Upper lobe of right lung (tissue), 1 donor: ENCODE results near the gene DCLRE1B. TPM values are rescaled to one million over a fixed set of nuclear protein-coding genes. Genes with fewer than 3 reads are reported as not detected.

Source experiments
- ATAC-seq: fragments of 200-7000 bp; cut with Tn5 transposase; one replicate; pipeline ENCODE4 v1.9.1; 2020; ENCODE audit warnings: mild to moderate bottlenecking, moderate library complexity
- DNase-seq: peaks from one replicate; pipeline ENCODE4 v3.0.0-alpha.2; 2020
- H3K27ac ChIP-seq: fragments of 200-600 bp; one replicate; pipeline ENCODE4 v1.8.0; 2022
- H3K27me3 ChIP-seq: fragments of 200-600 bp; one replicate; pipeline ENCODE4 v1.8.0; 2022; ENCODE audit warnings: mild to moderate bottlenecking
- H3K36me3 ChIP-seq: fragments of 200-600 bp; one replicate; pipeline ENCODE4 v1.8.0; 2022
- H3K4me1 ChIP-seq: fragments of 200-600 bp; one replicate; pipeline ENCODE4 v1.8.0; 2022
- H3K4me3 ChIP-seq: fragments of 200-600 bp; one replicate; pipeline ENCODE4 v1.8.0; 2022; ENCODE audit warnings: mild to moderate bottlenecking
- H3K9me3 ChIP-seq: fragments of 200-600 bp; one replicate; pipeline ENCODE4 v1.8.0; 2022
- CTCF ChIP-seq: fragments of 200-600 bp; IDR thresholded peaks from one replicate; pipeline ENCODE4 v1.8.0; 2022; ENCODE audit warnings: antibody characterized with exemption
- intact Hi-C: fragments of 100-400 bp; cut with DNase I; formaldehyde crosslinking; loops from one replicate; pipeline ENCODE4 v1.11.0; 2022
- total RNA-seq: library from RNA; stranded (reverse); fragmentation: NEBNext Ultra II Directional; extraction: Animal tissue kit (Norgen Biotek cat#: 25700); gene quantifications from one replicate; pipeline ENCODE4 v1.2.1, GENCODE V29; 2021
- donor health status: DM: no; HTN: yes; CAD: no; lungs with severe emphysema.

The DCLRE1B gene
- total RNA-seq, 1 donor from 2014 or later, result 6.6 TPM

GRCh38 chr1:113951719-113952118 is 46.6 kb downstream of the DCLRE1B start:
- Histone ChIP-seq H3K27me3 (no peaks in the 10 kb centered on the region), H3K4me1 (peaks cover 38% of the 10 kb centered on the region), H3K4me3 (no peak overlapping the region), H3K27ac (no peak overlapping the region), H3K9me3 (no peaks in the 10 kb centered on the region), H3K36me3 (peaks cover 31% of the 10 kb centered on the region)
- ATAC-seq (no peak), DNase-seq (no peak)
- intact Hi-C loops, result no loop called here
- no peak for TF ChIP-seq CTCF

GRCh38 chr1:113957984-113958383 is 52.9 kb downstream of the DCLRE1B start:
- H3K9me3 ChIP-seq, result no peaks in the 10 kb centered on the region
- ATAC-seq, result no peak
- H3K27me3 ChIP-seq, result no peaks in the 10 kb centered on the region
- intact Hi-C loops, result no loop called here
- DNase-seq, result no peak
- H3K27ac ChIP-seq, result no peak overlapping the region
- peaks cover 1% of the 10 kb centered on the region for H3K4me1 ChIP-seq
- H3K4me3 ChIP-seq, result no peak overlapping the region
- H3K36me3 ChIP-seq, result peaks cover 79% of the 10 kb centered on the region
- TF ChIP-seq CTCF, result no peak

DNA sequence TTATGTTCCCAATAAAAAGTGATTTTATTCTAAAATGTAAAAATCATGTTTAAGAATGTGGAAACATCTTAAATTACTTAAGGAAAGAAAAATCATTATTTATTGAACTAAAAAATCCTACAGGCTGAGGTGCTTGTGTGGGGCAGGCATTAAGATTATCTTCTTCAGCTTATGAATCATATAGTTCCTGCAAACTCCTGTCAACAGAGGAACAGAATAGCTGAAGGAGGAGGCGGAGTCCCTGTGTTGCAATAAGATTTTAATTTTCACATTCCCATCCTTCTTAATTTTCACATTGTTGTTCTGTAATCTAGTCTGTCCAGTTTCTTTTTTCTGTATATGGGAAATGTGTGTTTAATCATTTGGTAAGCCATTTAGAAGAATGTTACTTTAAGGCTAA is 53.6 kb downstream of the DCLRE1B start:
- TF ChIP-seq CTCF, result no peak
- H3K4me3 ChIP-seq, result no peak overlapping the region
- H3K27ac ChIP-seq, result no peak overlapping the region
- intact Hi-C loops, result no loop called here
- ATAC-seq (no peak), DNase-seq (no peak)
- peaks cover 82% of the 10 kb centered on the region for H3K36me3 ChIP-seq
- no peaks in the 10 kb centered on the region for H3K9me3 ChIP-seq
- no peaks in the 10 kb centered on the region for H3K4me1 ChIP-seq
- no peaks in the 10 kb centered on the region for H3K27me3 ChIP-seq

DNA sequence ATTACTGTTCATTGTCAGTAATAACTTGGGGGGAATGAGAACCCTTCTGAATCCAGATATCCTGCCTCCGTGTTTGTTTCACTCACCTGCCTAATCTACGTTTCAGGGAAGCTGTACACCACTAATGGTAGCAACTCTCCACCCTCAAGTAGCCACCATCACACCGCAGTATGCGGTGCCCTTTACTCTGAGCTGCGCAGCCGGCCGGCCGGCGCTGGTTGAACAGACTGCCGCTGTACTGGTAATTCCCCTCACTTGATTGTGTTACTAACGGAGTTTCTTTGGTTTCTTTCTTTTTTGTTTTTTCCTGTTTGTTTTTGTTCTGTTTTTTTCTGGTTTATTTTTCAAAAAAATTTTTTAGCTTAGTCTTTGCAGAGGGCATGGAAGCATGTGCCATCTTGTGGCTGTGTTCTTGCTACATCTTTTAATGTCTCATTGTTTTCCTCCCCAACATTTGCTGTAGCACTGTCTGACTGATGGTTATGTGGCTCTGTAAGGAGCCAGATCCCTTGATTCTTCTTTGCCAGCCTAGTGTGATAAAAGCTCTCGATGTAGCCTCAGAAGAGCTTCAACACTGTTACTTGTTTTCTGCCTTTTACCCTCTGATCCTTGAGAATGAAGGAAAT is 58.3 kb downstream of the DCLRE1B start:
- no peaks in the 10 kb centered on the region for H3K4me1 ChIP-seq
- no peak overlapping the region for H3K4me3 ChIP-seq
- H3K27ac ChIP-seq, result no peak overlapping the region
- no peaks in the 10 kb centered on the region for H3K27me3 ChIP-seq
- DNase-seq (no peak), ATAC-seq (no peak)
- intact Hi-C loops, result no loop called here
- peaks cover 84% of the 10 kb centered on the region for H3K36me3 ChIP-seq
- TF ChIP-seq CTCF, result no peak
- H3K9me3 ChIP-seq, result no peaks in the 10 kb centered on the region

Other genes starting within 250 kb of the DCLRE1B start
- gene PHTF1, start 145.8 kb upstream of the DCLRE1B start, total RNA-seq, result 18.9 TPM
- gene RSBN1, start 92.8 kb upstream of the DCLRE1B start, total RNA-seq, result 23.2 TPM
- gene PTPN22, start 33.6 kb upstream of the DCLRE1B start, total RNA-seq, result 12.2 TPM
- 1.8 TPM for gene BCL2L15, start 17.7 kb upstream of the DCLRE1B start, total RNA-seq
- 16.1 TPM for gene AP4B1, start 527 bp upstream of the DCLRE1B start, total RNA-seq
- gene HIPK1, start 24.0 kb downstream of the DCLRE1B start, total RNA-seq, result 77.8 TPM
- gene OLFML3, start 74.1 kb downstream of the DCLRE1B start, total RNA-seq, result 43.5 TPM
- gene SYT6, start 248.5 kb downstream of the DCLRE1B start, total RNA-seq, result not detected